HG03575 (cell line): ENCODE measurements around the gene SLC16A9.
"Not testable (repeated sequence)": the region's sequence is repeated elsewhere in the genome, so short reads cannot be mapped to it uniquely, and the experiment has no call there.

Experiments
- ATAC-seq: cut with Tn5 transposase; IDR thresholded peaks from one replicate; pipeline ENCODE4 v1.9.1; 2021; ENCODE audit not compliant: unreplicated experiment, insufficient number of reproducible peaks, low FRiP score; ENCODE audit errors: extremely low read depth

SLC16A9 gene

GRCh38 chr10:59709395-59710125 lies at the start of gene SLC16A9:
Gene SLC16A9 (minus strand): TSS chr10:59709850. CDS start chr10:59684291, 25,559 bp downstream.
- no peak for ATAC-seq

GRCh38 chr10:59757966-59758365 lies 48.3 kb upstream of the SLC16A9 start:
- no peak for ATAC-seq

GRCh38 chr10:59754951-59755350 lies 45.3 kb upstream of the SLC16A9 start:
- ATAC-seq, result no peak

- no peak for ATAC-seq
Observed at GRCh38 chr10:59753267-59753666, 43.6 kb upstream of the SLC16A9 start, which contains the start of gene MRLN. Gene MRLN (minus strand): TSS chr10:59753455.

GRCh38 chr10:59752278-59752940 lies 42.8 kb upstream of the SLC16A9 start:
- ATAC-seq, result no peak

- ATAC-seq, result no peak
Observed at GRCh38 chr10:59750155-59750945, 40.7 kb upstream of the SLC16A9 start.

- no peak for ATAC-seq
Observed at GRCh38 chr10:59748834-59749233, 39.2 kb upstream of the SLC16A9 start.

GRCh38 chr10:59745163-59745650 lies 35.6 kb upstream of the SLC16A9 start:
- no peak for ATAC-seq

- not testable (repeated sequence) for ATAC-seq
Observed at GRCh38 chr10:59744762-59745161, 35.1 kb upstream of the SLC16A9 start.

- not testable (repeated sequence) for ATAC-seq
Observed at GRCh38 chr10:59744156-59744555, 34.5 kb upstream of the SLC16A9 start.

GRCh38 chr10:59741583-59741982 lies 31.9 kb upstream of the SLC16A9 start:
- ATAC-seq, result no peak

- ATAC-seq, result no peak
Observed at GRCh38 chr10:59741048-59741447, 31.4 kb upstream of the SLC16A9 start.

- no peak for ATAC-seq
Observed at GRCh38 chr10:59736749-59737148, 27.1 kb upstream of the SLC16A9 start.

GRCh38 chr10:59735296-59735695 lies 25.6 kb upstream of the SLC16A9 start:
- no peak for ATAC-seq

GRCh38 chr10:59734014-59734462 lies 24.4 kb upstream of the SLC16A9 start:
- no peak for ATAC-seq

GRCh38 chr10:59733321-59734013 lies 23.8 kb upstream of the SLC16A9 start:
- not testable (repeated sequence) for ATAC-seq

- not testable (repeated sequence) for ATAC-seq
Observed at GRCh38 chr10:59732849-59733248, 23.2 kb upstream of the SLC16A9 start.

- not testable (repeated sequence) for ATAC-seq
Observed at GRCh38 chr10:59729167-59729566, 19.5 kb upstream of the SLC16A9 start.
